Prostate gland (tissue), 2 donors: ENCODE data around the gene PNMA1. TPM values are rescaled to one million over a fixed set of nuclear protein-coding genes. Genes with fewer than 3 reads are reported as not detected.
A peak's percentile ranks its signal among the peaks of the same experiment; 100 is the strongest.

Experiments
- DNase-seq: peaks from one replicate; pipeline ENCODE4 v3.0.0-alpha.2; 2019; ENCODE audit warnings: low spot score
- H3K27ac ChIP-seq, 2 donors: fragments of 200-600 bp; sonication (generic); 2 replicates each; pipeline ENCODE4 v1.5.1; 2017 to 2019
- H3K27me3 ChIP-seq: fragments of 200-600 bp; sonication (generic); replicated peaks from 2 replicates; pipeline ENCODE4 v1.5.1; 2019; ENCODE audit not compliant: insufficient read depth
- H3K36me3 ChIP-seq, 2 donors: fragments of 200-600 bp; sonication (generic); 1 replicate in 1 of 2; 2 replicates in 1 of 2; pipeline versions ENCODE4 v1.5.1 to v1.8.1; 2017 to 2019
- H3K4me1 ChIP-seq: fragments of 200-600 bp; sonication (generic); replicated peaks from 2 replicates; pipeline ENCODE4 v1.5.1; 2019
- H3K4me3 ChIP-seq, 2 donors: fragments of 200-600 bp; sonication (generic); 2 replicates each; pipeline ENCODE4 v1.5.1; 2017 to 2019
- H3K9me3 ChIP-seq: fragments of 200-600 bp; sonication (generic); 2 replicates; pipeline ENCODE4 v1.5.1; 2017
- POLR2A ChIP-seq: fragments of 450-650 bp; IDR thresholded peaks from one replicate; pipeline ENCODE4 v1.6.1; 2016; ENCODE audit warnings: antibody characterized with exemption, mild to moderate bottlenecking
- POLR2AphosphoS5 ChIP-seq: sonication (generic); formaldehyde crosslinking; IDR thresholded peaks from one replicate; pipeline ENCODE4 v1.6.1; 2017; ENCODE audit warnings: antibody characterized with exemption
- WGBS: methylation state at CpG from one replicate; pipeline ENCODE4 v1.1.5; 2018; 5-methylcytosine and 5-hydroxymethylcytosine counted together
- intact Hi-C: fragments of 100-400 bp; cut with DNase I; formaldehyde crosslinking; loops from one replicate; pipeline ENCODE4 v1.14.2; 2022
- total RNA-seq, 2 donors: library from RNA; depleted of rRNA; stranded (reverse); fragments of >200 nt; gene quantifications; one replicate each; pipeline ENCODE4 v1.1.0, GENCODE V29; 2016
- TF ChIP-seq, protein P1 (sequence below), 4 experiments: fragments of 200-600 bp in 2 of 4; fragments of 450-650 bp in 2 of 4; sonication (generic) in 2 of 4; IDR thresholded peaks; 1 replicate in 3 of 4; 2 replicates in 1 of 4; pipeline ENCODE4 v1.5.1; 2016 to 2019; ENCODE audit warnings: antibody characterized with exemption in 4 of 4, mild to moderate bottlenecking in 2 of 4, moderate library complexity in 2 of 4

The PNMA1 gene
- total RNA-seq, 2 donors from 2014 or later = 18.6 to 62.7 TPM

GRCh38 chr14:73719791-73720190, 5.6 kb upstream of the PNMA1 start:
- 79% methylated on average over 8 of the region's 8 CpGs for WGBS
- Histone ChIP-seq H3K4me1 (peaks cover 7% of the 10 kb centered on the region), H3K27ac (no peak overlapping the region), H3K36me3 (peaks cover 9 to 13% of the 10 kb centered on the region in 2 donors), H3K9me3 (no peaks in the 10 kb centered on the region), H3K4me3 (no peak overlapping the region), H3K27me3 (no peaks in the 10 kb centered on the region)
- TF ChIP-seq, protein P1, sequence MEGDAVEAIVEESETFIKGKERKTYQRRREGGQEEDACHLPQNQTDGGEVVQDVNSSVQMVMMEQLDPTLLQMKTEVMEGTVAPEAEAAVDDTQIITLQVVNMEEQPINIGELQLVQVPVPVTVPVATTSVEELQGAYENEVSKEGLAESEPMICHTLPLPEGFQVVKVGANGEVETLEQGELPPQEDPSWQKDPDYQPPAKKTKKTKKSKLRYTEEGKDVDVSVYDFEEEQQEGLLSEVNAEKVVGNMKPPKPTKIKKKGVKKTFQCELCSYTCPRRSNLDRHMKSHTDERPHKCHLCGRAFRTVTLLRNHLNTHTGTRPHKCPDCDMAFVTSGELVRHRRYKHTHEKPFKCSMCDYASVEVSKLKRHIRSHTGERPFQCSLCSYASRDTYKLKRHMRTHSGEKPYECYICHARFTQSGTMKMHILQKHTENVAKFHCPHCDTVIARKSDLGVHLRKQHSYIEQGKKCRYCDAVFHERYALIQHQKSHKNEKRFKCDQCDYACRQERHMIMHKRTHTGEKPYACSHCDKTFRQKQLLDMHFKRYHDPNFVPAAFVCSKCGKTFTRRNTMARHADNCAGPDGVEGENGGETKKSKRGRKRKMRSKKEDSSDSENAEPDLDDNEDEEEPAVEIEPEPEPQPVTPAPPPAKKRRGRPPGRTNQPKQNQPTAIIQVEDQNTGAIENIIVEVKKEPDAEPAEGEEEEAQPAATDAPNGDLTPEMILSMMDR (IDR thresholded peaks at IDR 0.05) = no peak
- TF ChIP-seq POLR2AphosphoS5 (no peak), POLR2A (no peak)
- intact Hi-C loops = loop anchor here (5.0 to 10.0 kb wide), 4 partner anchors 38 to 235 kb away; partner anchors contain the start of genes ACOT2, COQ6 and FAM161B
- no peak for DNase-seq

- DNase-seq = no peak
- Histone ChIP-seq H3K27me3 (no peaks in the 10 kb centered on the region), H3K9me3 (no peaks in the 10 kb centered on the region), H3K36me3 (peaks cover 9 to 13% of the 10 kb centered on the region in 2 donors), H3K27ac (peak overlapping the region; percentile 45 to 61), H3K4me3 (no peak overlapping the region), H3K4me1 (peaks cover 11% of the 10 kb centered on the region)
- TF ChIP-seq, protein P1 (IDR thresholded peaks at IDR 0.05) = no peak
- TF ChIP-seq POLR2A (no peak), POLR2AphosphoS5 (no peak)
- 84% methylated on average over 13 of the region's 13 CpGs for WGBS
- intact Hi-C loops = loop anchor here (5.0 kb wide), 1 partner anchor 57 kb away; no protein-coding TSS in a partner anchor
These were observed 5.2 kb upstream of the PNMA1 start for GRCh38 chr14:73719361-73719760.

GRCh38 chr14:73718418-73719251, 4.5 kb upstream of the PNMA1 start:
- intact Hi-C loops = loop anchor here (5.0 kb wide), 1 partner anchor 56 kb away; no protein-coding TSS in a partner anchor
- H3K27me3 ChIP-seq = no peaks in the 10 kb centered on the region
- no peak overlapping the region for H3K4me3 ChIP-seq
- no peak for DNase-seq
- H3K9me3 ChIP-seq = no peaks in the 10 kb centered on the region
- H3K4me1 ChIP-seq = peaks cover 11% of the 10 kb centered on the region
- peak overlapping the region; percentile 45 to 61 for H3K27ac ChIP-seq
- no peak for TF ChIP-seq POLR2A
- H3K36me3 ChIP-seq = peaks cover 9 to 13% of the 10 kb centered on the region in 2 donors
- 53% methylated on average over 43 of the region's 55 CpGs for WGBS

DNA sequence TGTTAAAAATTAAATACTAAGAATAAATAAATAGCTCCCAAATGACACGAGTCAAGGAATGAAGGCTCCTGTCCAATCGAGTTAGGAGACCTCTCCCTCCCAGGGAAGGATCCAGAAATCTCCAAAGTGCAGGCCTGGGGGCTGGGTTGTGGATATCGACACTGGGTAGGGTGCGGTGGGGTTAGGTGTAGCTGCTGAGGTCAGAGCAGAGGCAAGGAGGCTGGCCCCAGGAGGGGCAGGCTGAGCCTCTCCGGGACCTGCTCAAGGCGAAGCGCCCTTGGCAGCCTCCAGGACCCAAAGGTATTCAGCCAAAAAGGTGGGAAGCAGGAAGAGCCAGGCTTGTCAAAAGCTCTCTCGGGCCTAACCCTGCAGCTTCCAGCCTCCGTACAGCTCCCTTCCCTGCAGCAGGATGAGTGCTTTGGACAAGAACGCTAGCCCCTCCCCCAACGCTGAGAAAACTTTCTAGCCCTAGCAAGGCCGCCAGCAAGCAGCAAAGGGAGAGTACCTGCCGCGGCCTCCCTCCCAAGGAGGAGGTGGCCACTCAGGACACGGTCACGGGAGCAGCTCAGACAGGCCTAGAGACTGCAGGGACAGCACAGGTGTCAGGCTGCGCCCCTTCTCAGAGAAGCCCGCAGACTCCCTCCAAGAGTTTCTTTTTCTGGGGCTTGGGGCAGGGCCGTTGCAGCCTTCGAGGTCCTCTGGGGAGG, 3.7 kb upstream of the PNMA1 start:
- H3K4me3 ChIP-seq = no peak overlapping the region
- H3K9me3 ChIP-seq = no peaks in the 10 kb centered on the region
- peak overlapping the region; percentile 45 to 61 for H3K27ac ChIP-seq
- H3K36me3 ChIP-seq = peaks cover 9 to 13% of the 10 kb centered on the region in 2 donors
- peaks cover 11% of the 10 kb centered on the region for H3K4me1 ChIP-seq
- TF ChIP-seq, protein P1 (IDR thresholded peaks at IDR 0.05) = no peak
- TF ChIP-seq POLR2AphosphoS5 = peak; percentile 36
- WGBS = 44% methylated on average over 20 of the region's 20 CpGs
- intact Hi-C loops = loop anchor here (5.0 kb wide), 1 partner anchor 56 kb away; no protein-coding TSS in a partner anchor
- DNase-seq = peak; percentile 46
- no peaks in the 10 kb centered on the region for H3K27me3 ChIP-seq

DNA sequence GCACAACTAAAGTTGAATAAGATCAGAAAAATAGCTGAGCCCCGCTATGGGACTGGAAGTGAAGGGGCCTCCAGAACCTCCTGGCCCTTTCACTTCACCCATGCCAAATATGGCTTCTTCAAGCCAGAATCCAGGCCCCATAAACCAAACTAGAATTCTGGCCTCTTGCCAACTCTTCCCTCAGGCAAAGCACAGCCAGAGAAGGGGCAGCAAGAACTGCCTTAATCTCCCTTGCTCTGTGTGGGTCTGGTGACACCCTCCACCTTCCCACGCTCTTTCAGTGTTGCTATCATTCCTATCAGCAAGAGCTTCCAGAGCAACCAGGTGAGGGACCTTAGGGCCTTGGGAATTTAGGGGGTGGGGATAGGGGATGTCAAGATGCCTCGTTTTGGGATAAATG, 3.1 kb upstream of the PNMA1 start:
- H3K9me3 ChIP-seq = no peaks in the 10 kb centered on the region
- peak overlapping the region; percentile 45 to 61 for H3K27ac ChIP-seq
- H3K27me3 ChIP-seq = no peaks in the 10 kb centered on the region
- H3K36me3 ChIP-seq = peaks cover 9% of the 10 kb centered on the region in 2 donors
- TF ChIP-seq POLR2A = no peak
- DNase-seq = no peak
- intact Hi-C loops = loop anchor here (5.0 kb wide), 1 partner anchor 55 kb away; no protein-coding TSS in a partner anchor
- H3K4me1 ChIP-seq = peaks cover 11% of the 10 kb centered on the region
- no peak overlapping the region for H3K4me3 ChIP-seq
- WGBS = 57% methylated on average over 3 of the region's 3 CpGs
